NK-92 treated with Interleukin-12 subunit alpha and Interleukin-12 subunit beta, amount 100 ng/mL, for 24 hours (cell line): ENCODE results near the gene DLEC1.

Experiments
- DNase-seq: peaks from one replicate; lab custom pipeline; 2025; lab: John Stamatoyannopoulos, UW

The DLEC1 gene

DNA sequence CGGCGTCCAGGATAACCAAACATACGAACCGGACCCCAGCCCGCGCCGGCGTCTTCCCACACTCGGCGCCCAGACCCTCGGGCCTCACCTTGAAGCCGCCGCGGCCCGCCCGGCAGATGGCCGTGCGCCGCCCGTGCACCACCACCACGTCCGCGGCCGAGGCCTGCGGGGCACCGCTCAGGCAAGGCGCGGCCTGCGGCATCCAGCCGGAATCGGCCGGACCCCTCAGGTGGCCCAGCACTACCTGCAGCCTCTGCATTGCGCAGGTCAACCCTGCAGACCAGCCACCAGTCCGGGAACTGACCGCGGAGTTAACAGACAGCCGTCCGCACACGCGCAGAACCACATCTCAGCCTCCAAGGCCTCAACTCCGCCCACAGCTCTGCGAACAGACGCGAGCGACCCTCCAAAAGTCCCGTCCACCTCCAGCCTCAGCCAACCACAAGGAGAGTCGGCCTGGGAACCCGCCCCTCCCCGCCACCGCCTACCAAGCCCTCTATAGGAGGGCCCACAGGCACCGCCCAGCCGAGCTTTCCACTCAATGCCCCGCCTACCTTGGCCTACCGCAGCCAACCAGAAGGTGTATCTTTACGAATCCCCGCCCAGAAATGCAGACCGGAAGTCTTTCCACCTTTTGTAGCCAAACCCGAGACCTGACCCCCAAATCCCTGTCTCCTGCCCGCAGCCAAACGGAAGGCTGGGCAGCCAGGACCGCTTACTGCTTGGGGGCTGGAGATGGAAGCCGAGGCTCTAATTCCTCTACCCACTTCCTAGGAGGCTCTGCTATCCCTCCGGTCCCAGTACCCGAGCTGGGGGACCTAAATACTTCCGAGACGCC is 98.0 kb downstream of the DLEC1 start, which contains the start of gene ACAA1:
Gene ACAA1, minus strand, starts transcription at position 351 of the 838 bp plus-strand sequence. Its CDS starts 92 bp downstream, at position 259.
- DNase-seq, result peak; percentile 97

DNA sequence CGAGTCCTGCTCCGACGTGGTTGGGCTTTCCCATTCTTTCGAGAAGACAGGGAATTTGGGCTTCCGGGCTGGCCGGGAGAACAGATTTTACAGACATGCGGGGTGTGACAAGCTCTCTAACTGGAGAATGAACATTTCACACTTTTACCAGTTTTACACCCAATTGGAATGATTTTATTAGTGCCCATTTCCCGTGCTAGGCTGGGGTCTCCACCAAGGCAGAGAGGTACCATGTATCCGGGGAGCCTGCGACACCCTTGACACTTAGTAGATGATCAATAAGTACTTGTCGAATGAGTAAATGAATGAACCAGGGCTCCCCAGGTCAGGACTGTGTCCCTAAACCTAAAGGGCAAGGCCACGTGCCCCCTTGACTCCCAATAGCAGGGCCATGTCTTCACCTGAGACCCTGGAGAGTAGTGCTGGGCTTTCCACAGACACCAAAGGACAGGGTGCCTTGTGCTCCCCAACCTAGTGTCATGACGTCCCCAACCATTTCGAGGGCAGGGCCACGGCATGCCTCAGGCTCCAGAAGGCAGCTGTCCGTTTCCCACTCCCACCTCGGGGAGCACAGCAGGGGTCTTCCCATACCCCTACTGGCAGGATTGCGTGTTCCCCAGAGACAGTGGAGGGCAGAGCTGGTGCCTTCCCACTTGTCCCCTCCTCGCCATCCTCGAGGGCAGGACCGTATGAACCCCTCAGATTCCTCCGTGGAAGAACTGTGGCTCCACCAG is 98.8 kb downstream of the DLEC1 start:
- no peak for DNase-seq

DNA sequence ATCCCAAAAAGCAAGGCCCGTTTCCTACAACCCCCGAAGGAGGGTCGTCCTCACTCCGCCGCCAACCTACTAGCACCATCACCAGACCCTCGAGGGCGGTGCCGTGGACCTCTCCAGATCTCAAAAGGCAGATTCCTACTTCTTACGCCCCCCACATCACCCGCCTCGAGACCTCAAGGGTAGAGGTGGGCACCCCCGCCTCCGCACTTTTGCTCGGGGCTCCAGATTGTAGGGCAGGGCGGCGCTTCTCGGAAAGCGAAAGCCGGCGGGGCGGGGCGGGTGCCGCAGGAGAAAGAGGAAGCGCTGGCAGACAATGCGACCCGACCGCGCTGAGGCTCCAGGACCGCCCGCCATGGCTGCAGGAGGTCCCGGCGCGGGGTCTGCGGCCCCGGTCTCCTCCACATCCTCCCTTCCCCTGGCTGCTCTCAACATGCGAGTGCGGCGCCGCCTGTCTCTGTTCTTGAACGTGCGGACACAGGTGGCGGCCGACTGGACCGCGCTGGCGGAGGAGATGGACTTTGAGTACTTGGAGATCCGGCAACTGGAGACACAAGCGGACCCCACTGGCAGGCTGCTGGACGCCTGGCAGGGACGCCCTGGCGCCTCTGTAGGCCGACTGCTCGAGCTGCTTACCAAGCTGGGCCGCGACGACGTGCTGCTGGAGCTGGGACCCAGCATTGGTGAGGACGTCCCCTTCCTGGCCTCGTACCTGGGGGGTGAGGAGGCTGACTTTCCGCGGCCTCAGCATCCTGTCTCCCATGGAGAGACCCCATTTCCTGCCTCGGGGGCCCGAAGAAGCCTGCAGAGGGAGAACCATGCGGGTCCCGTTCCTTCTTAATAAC is 99.6 kb downstream of the DLEC1 start, which contains the start of gene MYD88:
Gene MYD88, plus strand, starts transcription at position 313 of the 842 bp plus-strand sequence. Its CDS starts 40 bp downstream, at position 353.
- peak; percentile 66 for DNase-seq

DNA sequence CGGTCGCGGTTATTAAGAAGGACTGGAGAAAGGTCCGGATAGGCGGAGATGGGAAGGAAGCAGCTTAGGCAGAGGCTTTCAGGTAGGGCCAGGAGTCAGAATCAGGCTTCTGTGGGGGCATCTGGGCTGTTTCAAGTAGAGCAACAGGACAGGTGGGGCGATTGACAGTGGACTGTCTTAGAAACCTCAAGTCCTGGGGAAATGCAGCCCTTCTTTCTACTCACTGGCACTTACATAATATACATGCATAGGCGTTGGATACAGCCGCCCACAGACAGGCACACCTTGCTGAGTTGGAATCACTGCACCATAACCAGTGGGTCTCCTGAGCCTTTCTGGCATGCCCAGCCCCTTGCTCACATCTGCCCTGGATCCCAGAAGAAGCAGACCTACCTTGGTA is 100.2 kb downstream of the DLEC1 start:
- no peak for DNase-seq

DNA sequence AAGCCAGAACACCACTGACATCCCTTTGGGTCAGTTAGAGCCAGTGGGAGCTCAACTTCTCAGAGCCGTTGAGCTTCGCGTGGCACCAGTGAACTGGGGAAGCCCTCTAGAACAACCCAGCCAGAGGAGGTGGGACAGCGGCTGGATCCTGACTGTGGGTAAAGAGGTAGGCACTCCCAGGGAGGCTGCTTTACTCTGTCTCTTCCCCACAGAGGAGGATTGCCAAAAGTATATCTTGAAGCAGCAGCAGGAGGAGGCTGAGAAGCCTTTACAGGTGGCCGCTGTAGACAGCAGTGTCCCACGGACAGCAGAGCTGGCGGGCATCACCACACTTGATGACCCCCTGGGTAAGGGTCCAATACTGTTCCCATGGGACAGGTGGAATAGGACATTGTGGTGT is 100.6 kb downstream of the DLEC1 start:
- no peak for DNase-seq

DNA sequence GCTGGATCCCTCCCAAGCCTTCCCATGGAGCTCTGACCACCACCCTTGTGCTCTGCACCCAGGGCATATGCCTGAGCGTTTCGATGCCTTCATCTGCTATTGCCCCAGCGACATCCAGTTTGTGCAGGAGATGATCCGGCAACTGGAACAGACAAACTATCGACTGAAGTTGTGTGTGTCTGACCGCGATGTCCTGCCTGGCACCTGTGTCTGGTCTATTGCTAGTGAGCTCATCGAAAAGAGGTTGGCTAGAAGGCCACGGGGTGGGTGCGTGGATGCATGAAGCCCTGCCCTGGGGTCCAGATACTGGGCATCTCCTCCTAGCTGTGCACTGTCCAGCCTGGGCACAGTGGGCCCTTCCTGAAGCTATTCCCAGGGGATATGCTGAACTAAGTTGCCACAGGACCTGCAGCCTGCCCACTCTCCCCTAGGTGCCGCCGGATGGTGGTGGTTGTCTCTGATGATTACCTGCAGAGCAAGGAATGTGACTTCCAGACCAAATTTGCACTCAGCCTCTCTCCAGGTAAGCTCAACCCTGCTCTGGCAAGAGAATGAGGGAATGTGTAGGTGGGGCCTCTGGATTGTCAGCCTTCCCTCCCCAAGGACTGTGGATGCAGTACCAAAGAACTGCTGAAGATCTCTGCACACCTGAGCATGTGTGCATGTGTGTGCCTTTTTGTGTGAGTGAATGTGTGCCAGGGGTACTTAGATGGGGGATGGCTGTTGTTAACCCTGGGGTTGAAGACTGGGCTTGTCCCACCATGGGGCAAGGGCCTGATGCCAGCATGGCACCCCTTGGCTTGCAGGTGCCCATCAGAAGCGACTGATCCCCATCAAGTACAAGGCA is 101.5 kb downstream of the DLEC1 start:
- DNase-seq, result no peak

DNA sequence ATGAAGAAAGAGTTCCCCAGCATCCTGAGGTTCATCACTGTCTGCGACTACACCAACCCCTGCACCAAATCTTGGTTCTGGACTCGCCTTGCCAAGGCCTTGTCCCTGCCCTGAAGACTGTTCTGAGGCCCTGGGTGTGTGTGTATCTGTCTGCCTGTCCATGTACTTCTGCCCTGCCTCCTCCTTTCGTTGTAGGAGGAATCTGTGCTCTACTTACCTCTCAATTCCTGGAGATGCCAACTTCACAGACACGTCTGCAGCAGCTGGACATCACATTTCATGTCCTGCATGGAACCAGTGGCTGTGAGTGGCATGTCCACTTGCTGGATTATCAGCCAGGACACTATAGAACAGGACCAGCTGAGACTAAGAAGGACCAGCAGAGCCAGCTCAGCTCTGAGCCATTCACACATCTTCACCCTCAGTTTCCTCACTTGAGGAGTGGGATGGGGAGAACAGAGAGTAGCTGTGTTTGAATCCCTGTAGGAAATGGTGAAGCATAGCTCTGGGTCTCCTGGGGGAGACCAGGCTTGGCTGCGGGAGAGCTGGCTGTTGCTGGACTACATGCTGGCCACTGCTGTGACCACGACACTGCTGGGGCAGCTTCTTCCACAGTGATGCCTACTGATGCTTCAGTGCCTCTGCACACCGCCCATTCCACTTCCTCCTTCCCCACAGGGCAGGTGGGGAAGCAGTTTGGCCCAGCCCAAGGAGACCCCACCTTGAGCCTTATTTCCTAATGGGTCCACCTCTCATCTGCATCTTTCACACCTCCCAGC is 102.4 kb downstream of the DLEC1 start:
- no peak for DNase-seq

DNA sequence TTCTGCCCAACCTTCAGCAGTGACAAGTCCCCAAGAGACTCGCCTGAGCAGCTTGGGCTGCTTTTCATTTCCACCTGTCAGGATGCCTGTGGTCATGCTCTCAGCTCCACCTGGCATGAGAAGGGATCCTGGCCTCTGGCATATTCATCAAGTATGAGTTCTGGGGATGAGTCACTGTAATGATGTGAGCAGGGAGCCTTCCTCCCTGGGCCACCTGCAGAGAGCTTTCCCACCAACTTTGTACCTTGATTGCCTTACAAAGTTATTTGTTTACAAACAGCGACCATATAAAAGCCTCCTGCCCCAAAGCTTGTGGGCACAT is 102.9 kb downstream of the DLEC1 start:
- DNase-seq, result no peak

DNA sequence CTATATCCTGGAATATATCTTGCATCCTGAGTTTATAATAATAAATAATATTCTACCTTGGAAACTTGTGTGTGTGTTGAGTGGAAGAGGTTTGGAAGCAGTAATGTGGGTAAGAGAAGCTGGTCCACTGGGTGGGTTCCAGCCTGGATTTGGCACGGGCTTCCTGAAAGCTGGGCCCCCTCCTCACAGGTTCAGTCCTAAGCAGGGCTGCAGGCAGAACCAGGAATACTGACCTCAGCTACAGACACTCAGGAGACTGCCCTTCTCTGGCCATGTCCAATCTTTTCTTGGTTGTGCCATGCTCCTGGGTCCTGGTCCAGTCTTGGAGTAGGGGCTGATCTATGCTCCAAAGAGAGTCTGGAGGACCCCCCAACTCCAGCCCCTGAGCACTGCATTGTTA is 104.0 kb downstream of the DLEC1 start:
- no peak for DNase-seq

DNA sequence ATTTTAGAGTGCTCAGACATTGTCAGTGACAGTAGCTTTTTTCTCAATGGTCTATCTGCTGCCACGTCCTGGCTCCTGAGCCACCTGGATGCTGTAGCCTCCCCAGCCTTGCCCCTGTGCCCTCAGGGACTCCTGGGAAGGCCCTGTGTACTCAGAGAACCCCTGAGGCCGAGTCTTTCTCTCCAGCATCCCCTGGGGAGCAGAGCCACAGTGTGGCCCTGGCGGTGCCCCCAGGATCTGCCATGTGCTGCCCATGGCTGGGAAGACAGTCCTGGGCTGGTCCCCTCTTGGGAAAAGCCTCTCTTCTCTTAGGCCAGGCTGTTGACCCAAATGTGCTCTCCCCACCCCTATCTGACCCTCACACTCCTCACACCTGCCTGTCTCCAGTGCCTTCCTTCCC is 104.5 kb downstream of the DLEC1 start:
- no peak for DNase-seq

DNA sequence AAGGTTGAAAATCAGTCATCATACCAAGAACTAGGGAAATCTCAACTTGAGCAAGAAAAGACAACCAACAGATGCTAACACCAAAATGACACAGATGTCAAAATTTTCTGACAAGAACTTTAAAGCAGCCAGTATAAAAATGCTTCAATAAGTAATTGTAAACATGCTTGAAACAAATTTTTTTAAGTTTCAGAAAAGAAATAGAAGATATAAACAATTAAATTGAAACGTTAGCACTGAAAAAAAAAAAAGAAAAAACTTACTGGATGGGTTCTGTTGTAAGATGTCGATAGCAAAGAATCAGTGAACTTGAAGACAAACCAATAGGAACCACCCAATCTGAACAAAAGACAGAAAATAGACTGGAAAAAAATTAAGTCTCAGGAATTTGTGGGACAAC is 107.5 kb downstream of the DLEC1 start:
- no peak for DNase-seq

DNA sequence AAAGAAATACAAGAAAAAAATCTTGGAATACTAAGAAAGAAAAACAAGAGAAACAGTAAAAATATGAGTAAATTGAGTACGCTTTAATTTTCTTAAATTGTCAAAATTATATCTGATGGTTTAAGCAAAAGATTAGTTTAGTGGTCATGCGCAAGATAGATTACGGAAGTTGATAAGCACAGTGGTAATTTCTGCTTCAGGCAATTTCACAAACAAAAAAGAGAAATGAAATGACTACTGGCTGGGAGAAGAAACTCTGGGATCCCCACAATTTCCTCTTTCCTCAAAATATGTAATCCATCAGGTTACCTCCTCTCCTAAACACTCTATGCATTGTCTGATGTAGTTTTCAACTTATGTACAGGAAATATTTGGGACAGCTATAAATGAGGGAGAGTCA is 108.4 kb downstream of the DLEC1 start:
- no peak for DNase-seq

DNA sequence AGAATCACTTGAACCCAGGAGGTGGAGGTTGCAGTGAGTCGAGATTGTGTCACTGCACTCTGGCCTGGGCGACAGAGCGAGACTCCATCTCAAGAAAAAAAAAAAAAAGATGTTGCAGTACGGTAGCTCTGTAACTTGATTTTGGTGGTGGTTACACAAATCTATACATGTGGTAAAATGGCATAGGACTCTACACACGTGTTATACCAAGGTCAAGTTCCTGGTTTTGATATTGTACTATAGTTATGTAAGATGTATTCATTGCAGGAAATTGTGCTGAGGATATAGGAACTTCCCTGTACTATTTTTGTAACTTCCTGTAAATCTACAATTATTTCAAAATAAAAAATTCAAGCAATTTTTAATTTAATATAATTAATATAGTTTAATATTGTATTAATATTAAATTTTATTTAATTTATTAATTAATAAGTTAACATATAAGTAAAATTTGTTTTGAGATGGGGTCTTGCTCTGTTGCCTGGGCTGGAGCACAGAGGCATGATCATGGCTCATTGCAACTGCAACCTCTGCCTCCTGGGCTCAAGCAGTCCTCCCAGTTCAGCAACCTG is 109.4 kb downstream of the DLEC1 start:
- DNase-seq, result no peak

DNA sequence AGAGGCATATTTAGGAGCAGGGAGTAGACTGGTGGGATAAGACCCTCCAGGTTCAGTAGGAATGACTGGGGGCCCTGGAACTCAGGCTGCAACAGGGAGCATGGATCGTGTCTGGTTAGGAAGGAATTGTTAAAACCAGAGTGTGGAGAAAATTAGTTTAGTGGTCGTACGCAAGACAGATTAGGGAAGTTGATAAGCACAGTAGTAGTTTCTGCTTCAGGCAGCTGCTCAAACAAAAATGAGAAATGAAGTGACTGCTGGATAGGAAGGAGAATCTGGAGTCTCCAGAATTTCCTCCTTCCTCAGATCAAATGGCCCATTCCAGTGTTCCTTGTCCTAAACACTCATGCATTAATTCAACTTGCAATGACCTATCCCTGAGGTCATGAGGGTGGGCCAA is 110.7 kb downstream of the DLEC1 start:
- no peak for DNase-seq

DNA sequence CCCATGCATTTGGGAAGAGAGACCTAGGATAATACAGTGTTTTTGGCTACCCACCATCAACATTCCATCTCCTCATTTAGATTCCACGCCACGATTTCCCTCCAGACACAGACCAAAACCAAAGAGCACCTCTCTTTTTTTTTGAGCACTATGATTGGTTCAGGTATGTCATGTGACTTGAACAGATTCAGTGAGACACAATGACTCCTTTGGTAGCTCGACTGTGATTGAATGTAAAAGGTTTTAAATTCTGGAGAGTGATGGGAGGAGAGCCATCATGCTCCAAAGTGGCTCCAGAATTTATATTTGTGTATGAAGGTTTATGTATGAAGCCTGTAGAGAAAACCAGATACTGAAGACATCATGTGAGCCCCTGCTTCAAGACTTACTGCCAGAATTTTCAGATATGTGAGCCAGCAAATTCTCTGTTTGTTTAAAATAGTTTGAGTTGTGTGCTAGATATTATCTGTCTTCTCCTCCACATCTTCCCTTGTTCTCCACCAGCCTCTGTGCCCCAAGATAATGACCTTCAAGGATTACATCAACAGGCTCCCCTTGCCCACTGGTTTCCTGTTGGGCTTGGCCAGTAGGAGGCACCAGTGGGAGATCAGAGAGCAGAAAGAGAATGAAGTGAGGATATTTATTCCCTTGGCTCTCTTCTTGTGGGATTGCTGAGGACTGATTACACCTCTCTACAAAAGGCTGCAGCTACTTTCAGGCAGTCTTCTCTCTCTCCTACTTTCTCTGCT is 111.9 kb downstream of the DLEC1 start:
- DNase-seq, result no peak

DNA sequence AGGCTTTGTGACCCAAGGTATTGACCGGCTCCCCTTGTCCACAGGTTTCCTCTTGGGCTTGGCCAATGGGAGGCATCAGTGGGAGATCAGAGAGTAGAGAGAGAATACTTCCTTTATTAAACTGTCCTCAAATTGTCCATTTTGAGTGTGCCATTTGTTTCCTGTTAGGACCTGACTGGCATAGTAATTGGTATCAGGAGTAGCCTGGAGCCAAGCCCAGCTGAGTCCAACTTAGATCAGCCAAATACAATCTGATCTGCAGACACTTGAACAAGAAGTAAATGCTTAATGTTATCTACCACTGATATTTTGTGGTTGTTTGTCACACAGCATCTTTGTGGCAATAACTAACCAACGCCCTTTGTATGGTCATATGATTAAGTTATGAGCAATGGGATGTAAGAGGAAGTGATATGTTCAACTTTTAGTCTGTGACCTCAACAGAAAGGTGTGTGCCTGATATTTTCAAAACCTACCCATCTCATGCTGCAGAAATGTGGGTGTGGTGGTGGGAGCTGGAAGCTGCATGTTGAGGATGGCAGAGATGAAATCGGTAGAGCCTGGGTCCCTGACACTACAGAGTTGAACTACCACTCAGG is 112.8 kb downstream of the DLEC1 start:
- DNase-seq, result no peak

DNA sequence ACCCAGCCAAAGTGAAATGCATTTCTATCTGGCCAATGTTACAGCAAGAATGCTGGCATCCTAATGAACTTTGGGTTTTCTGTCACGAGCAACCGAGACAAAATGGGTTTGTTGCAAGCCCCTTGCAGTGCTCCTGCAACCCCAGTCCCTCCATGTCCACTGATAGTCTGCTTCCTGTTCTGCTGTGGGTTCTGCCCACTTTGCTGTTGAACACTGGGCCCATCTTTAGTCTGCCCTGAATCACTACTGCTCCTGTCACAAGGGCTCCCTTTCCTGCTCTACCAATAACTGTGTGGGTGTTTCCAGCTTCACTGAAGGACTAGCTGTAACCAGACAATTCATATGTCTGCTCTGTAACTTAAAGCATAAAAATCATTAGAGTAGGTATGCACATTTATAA is 113.6 kb downstream of the DLEC1 start:
- no peak for DNase-seq

DNA sequence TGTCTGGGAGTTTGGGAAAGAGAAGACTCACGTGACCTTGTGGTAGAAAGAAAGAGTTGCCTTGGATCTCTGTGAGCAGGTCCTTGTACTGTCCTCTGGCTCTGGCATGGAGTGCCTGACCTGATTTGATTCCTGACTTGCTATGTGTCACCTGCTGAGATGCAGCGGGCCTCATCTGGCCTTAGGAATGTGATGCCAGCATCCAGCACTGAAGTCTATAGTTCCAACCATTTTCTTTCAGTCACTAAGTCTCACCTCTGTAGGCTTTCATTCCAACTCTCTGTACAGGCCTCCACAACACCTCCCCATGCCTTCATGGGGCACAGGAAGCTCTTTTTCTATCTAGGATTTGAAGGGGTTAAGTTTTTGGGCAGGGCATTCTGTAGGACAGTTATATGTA is 114.2 kb downstream of the DLEC1 start:
- no peak for DNase-seq

DNA sequence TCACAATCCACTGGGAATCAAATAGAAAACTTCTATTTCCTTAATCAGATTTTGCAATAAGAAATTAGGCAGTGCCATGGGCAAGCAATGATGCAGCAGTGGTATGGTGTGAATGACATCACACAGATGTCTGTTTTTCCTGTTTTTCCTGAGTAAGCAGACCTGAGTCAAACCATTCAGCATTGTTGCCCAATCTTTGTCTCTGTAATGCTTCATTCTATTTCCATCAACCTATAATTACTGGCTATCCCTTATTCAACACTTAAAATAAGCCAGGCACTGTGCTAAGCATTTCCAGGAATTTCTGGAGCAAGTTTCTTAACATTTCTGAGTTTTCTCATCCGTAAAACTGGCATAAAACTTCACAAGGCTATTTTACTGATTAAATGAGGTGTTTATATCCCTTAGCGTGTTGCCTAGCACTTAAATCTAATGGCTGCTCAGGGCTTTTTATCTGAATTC is 115.1 kb downstream of the DLEC1 start:
- DNase-seq, result no peak
